ENCODE measurements around the gene FAM81A. TPM values are rescaled to one million over a fixed set of nuclear protein-coding genes. Genes with fewer than 3 reads are reported as not detected.

Gene FAM81A
- total and polyA plus RNA-seq, 9 of the 15 experiments (the other 6 are each of a cell fraction or from before 2014, with no cell fraction given): not detected

GRCh38 chr15:59434481-59434880 is 3.5 kb upstream of the FAM81A start (continued):
- TF ChIP-seq NCOA4 (IDR thresholded peaks at IDR 0.05; ENCODE audit: partially characterized antibody): no peak
- TF ChIP-seq GTF2B (IDR thresholded peaks at IDR 0.05; ENCODE audit: extremely low read depth, insufficient read length): no peak
- no peak for TF ChIP-seq RBBP5 (IDR thresholded peaks at IDR 0.05; ENCODE audit: borderline replicate concordance, insufficient read depth, low read length, poor library complexity, severe bottlenecking)
- no peak for TF ChIP-seq SMAD1 (IDR thresholded peaks at IDR 0.05; ENCODE audit: low read depth, low read length, partially characterized antibody)
- TF ChIP-seq ZNF76 (CRISPR knock-in tag; IDR thresholded peaks at IDR 0.05; ENCODE audit: borderline replicate concordance): no peak

GRCh38 chr15:59436774-59437141 is 1.2 kb upstream of the FAM81A start:
- Histone ChIP-seq H3K9me1 (ENCODE audit: control insufficient read depth, insufficient read depth, low read length) (no peaks in the 10 kb centered on the region), H3K9me3 (replicated peaks; ENCODE audit: control insufficient read depth, insufficient read depth, low read depth, low read length) (no peaks in the 10 kb centered on the region), H3K4me1 (replicated peaks in 1 of 2; ENCODE audit: control insufficient read depth in 2 of 2, insufficient read depth in 2 of 2, low read length in 2 of 2) (no peaks in the 10 kb centered on the region; a peak in 1 of 5 replicates), H3K9ac (ENCODE audit: insufficient read depth in 1 of 2, low read depth in 2 of 2, low read length in 2 of 2) (no peak overlapping the region), H3K27ac (ENCODE audit: extremely low read depth, low read depth, low read length) (no peak overlapping the region), H3K27me3 (ENCODE audit: control insufficient read depth in 2 of 2, insufficient read depth in 2 of 2, low read length in 2 of 2) (peaks cover 12 to 35% of the 10 kb centered on the region in 2 experiments), H3K79me2 (ENCODE audit: control insufficient read depth, insufficient read depth, low read length) (no peaks in the 10 kb centered on the region), H3K4me3 (no peak overlapping the region), H4K20me1 (replicated peaks; ENCODE audit: control insufficient read depth, insufficient read depth, low read length) (no peaks in the 10 kb centered on the region), H3K36me3 (ENCODE audit: control insufficient read depth, insufficient read depth, low read length) (no peaks in the 10 kb centered on the region), H3K4me2 (ENCODE audit: insufficient read depth, low read length) (no peak overlapping the region), H2AFZ (ENCODE audit: low read depth, low read length) (no peak overlapping the region)
- in situ Hi-C loops (cut with MboI): no loop called here
- no peak for ATAC-seq
- DNase-seq (ENCODE audit: extremely low read depth in 1 of 4, low spot score in 3 of 4): no peak
- ChIA-PET CTCF (ENCODE audit: low intra/inter-chr PET ratio) (no interaction called here), POLR2A (no interaction called here)
- TF ChIP-seq UBTF (IDR thresholded peaks at IDR 0.05; ENCODE audit: borderline replicate concordance in 1 of 2, low read depth in 2 of 2, low read length in 2 of 2): no peak
- peak; percentile 56 for TF ChIP-seq NFIC (IDR thresholded peaks at IDR 0.05)
- no peak for TF ChIP-seq FOXA3 (CRISPR knock-in tag; conservative IDR thresholded peaks at IDR 0.05 in 1 of 2, IDR thresholded peaks at IDR 0.05 in 1 of 2)
- TF ChIP-seq BCLAF1 (IDR thresholded peaks at IDR 0.05; ENCODE audit: borderline replicate concordance in 1 of 2, control insufficient read depth in 1 of 2, low read depth in 2 of 2, low read length in 1 of 2): no peak
- intact Hi-C loops (cut with micrococcal nuclease): no loop called here
- no peak for FAIRE-seq
- 4% methylated on average over 6 of the region's 6 CpGs for WGBS (ENCODE audit: insufficient coverage, low coverage, missing lambda C conversion rate)
- no TSS peak for BruUV-seq (replicated peaks)

Data from K562 (cell line).